GM21360 (cell line): ENCODE results near the gene APP.
"Not testable (repeated sequence)": the region's sequence is repeated elsewhere in the genome, so short reads cannot be mapped to it uniquely, and the experiment has no call there.

Experiments
- ATAC-seq: cut with Tn5 transposase; IDR thresholded peaks from one replicate; pipeline ENCODE4 v1.9.1; 2021; ENCODE audit warnings: mild to moderate bottlenecking, moderate library complexity; ENCODE audit not compliant: unreplicated experiment

APP gene

GRCh38 chr21:25956993-25957714 lies 213.4 kb downstream of the APP start:
- no peak for ATAC-seq

GRCh38 chr21:25955646-25956045 lies 214.9 kb downstream of the APP start:
- ATAC-seq: no peak

- no peak for ATAC-seq
These were observed 216.9 kb downstream of the APP start for GRCh38 chr21:25953659-25954058.

GRCh38 chr21:25953196-25953595 lies 217.4 kb downstream of the APP start:
- no peak for ATAC-seq

- ATAC-seq: no peak
These were observed 218.3 kb downstream of the APP start for GRCh38 chr21:25952306-25952705.

- no peak for ATAC-seq
These were observed 220.9 kb downstream of the APP start for GRCh38 chr21:25949701-25950100.

GRCh38 chr21:25944672-25945213 lies 225.8 kb downstream of the APP start:
- no peak for ATAC-seq

- ATAC-seq: no peak
These were observed 226.5 kb downstream of the APP start for GRCh38 chr21:25944082-25944481.

- no peak for ATAC-seq
These were observed 228.4 kb downstream of the APP start for GRCh38 chr21:25942135-25942534.

- no peak for ATAC-seq
These were observed 231.2 kb downstream of the APP start for GRCh38 chr21:25939396-25939761.

- ATAC-seq: no peak
These were observed 231.7 kb downstream of the APP start for GRCh38 chr21:25938658-25939395.

GRCh38 chr21:25936776-25937175 lies 233.8 kb downstream of the APP start:
- ATAC-seq: no peak

- no peak for ATAC-seq
These were observed 235.8 kb downstream of the APP start for GRCh38 chr21:25934771-25935224.

GRCh38 chr21:25934130-25934529 lies 236.4 kb downstream of the APP start:
- ATAC-seq: no peak

- ATAC-seq: no peak
These were observed 238.8 kb downstream of the APP start for GRCh38 chr21:25931765-25932164.

- no peak for ATAC-seq
These were observed 240.6 kb downstream of the APP start for GRCh38 chr21:25929856-25930520.

- no peak for ATAC-seq
These were observed 243.2 kb downstream of the APP start for GRCh38 chr21:25927195-25927880.

GRCh38 chr21:25925936-25926335 lies 244.6 kb downstream of the APP start:
- ATAC-seq: no peak

- no peak for ATAC-seq
These were observed 245.3 kb downstream of the APP start for GRCh38 chr21:25925064-25925800.

GRCh38 chr21:25918152-25918551 lies 252.4 kb downstream of the APP start:
- ATAC-seq: not testable (repeated sequence)
